ENCODE measurements around the gene TRNAU1AP.
"Not testable (repeated sequence)": the region's sequence is repeated elsewhere in the genome, so short reads cannot be mapped to it uniquely, and the experiment has no call there.

The TRNAU1AP gene

DNA sequence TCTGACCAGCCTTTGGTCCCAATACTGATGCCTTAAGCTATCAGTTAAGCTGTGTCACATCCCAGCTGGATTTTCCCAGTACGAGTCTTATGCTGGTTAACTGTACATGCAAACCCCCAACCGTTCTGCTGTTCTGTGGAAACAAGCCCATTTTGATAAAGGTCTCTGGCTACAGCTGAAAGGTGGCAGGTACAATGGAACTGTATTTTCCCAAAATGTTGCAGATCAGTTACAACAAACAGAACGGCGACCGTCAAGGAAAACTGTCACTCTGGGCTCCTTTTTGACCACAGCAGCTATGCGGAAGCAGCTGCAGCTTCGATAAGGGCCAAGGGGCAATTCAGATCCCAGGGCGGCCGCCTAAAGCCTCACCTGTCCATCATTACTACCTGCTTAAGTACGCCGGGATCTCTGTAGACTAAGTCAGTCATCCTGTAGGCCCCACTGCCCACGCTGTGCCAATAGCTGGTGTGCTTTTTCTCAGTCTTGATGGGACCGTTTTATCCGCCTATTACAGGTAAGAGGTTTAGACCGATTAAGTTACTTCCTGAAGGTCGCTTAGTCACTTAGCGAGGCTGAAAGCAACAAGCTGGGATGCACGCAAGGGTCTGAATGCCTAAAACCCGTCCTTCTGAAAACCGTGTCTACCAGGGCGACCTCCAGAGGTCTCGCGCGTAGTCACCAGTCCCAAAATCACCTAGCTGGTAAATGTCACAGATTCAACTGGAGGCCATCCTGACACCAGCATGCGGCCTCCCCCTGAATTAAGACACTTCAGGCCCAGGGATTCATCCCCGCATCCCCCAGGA lies 28.0 kb downstream of the TRNAU1AP start:
- Histone ChIP-seq H3K9me3 (ENCODE audit: control insufficient read depth, insufficient read depth, low read length) (no peaks in the 10 kb centered on the region), H3K27me3 (ENCODE audit: control insufficient read depth, insufficient read depth, low read length) (peaks cover 4% of the 10 kb centered on the region), H3K4me3 (ENCODE audit: low read depth, low read length) (peak overlapping the region; percentile 100), H3K9ac (ENCODE audit: low read depth, low read length) (peak overlapping the region; percentile 97), H3K36me3 (ENCODE audit: control insufficient read depth, insufficient read depth, low read length) (peaks cover 36% of the 10 kb centered on the region), H3K4me1 (ENCODE audit: control insufficient read depth, insufficient read depth, low read length) (peaks cover 4% of the 10 kb centered on the region)

DNA sequence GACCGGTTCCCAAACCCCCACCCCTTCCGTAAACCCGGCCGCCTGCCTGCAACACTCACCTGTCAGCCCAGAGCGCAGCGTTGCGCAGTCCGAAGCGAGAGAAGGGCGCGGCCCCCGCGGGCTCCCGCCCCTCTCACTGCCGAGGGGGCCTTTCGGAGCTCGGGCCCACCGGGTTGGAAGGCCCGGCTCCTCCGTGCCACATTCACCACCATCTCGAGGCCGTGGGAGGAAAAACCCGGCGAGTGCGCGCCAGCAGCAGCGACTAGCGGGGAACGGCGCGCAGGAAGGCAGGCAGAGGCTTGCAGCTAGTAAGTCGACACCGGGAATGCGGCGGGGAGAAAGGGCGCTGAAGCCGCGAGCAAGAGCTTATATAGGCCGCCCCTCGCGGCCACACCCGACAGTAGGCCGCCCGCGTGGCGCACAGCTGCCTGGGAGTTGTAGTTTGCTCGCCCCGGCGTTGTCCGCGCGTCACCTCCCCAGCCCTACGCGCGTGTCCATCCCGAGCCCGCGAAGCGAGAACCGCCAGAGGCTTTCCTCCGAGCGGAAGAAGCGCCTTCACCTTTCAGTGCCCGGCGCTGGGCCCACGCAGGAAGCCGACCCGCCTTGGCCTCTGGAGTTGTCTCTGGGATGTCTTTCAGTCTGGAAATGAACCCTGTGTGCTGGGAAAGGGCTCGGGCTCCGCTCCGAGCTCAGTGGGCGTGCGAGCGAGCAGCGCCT lies 28.8 kb downstream of the TRNAU1AP start:
- Histone ChIP-seq H3K9me3 (ENCODE audit: control insufficient read depth, insufficient read depth, low read length) (no peaks in the 10 kb centered on the region), H3K27me3 (ENCODE audit: control insufficient read depth, insufficient read depth, low read length) (peaks cover 4% of the 10 kb centered on the region), H3K36me3 (ENCODE audit: control insufficient read depth, insufficient read depth, low read length) (peaks cover 36% of the 10 kb centered on the region)

DNA sequence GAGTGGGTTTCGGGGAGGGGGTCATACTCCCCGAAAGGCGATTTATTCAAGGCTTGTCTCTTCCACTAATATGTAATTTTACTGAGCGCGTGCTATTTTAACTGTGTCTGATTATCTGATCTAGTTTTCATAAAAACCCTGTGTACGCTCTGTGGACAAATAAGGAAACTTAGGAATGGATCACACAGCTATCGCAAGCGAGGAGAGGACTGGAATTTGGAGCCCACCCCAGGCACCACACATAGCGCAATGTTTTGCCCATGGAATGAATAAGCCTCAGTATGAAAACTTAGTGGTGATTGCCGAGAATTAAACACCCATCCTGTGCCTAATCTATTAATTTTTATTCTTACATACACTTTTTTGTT lies 29.3 kb downstream of the TRNAU1AP start:
- Histone ChIP-seq H3K36me3 (ENCODE audit: control insufficient read depth, insufficient read depth, low read length) (peaks cover 32% of the 10 kb centered on the region), H3K9ac (ENCODE audit: low read depth, low read length) (no peak overlapping the region), H3K9me3 (ENCODE audit: control insufficient read depth, insufficient read depth, low read length) (no peaks in the 10 kb centered on the region), H3K4me3 (ENCODE audit: low read depth, low read length) (peak overlapping the region; percentile 100), H3K27me3 (ENCODE audit: control insufficient read depth, insufficient read depth, low read length) (peaks cover 4% of the 10 kb centered on the region), H3K4me1 (ENCODE audit: control insufficient read depth, insufficient read depth, low read length) (peaks cover 4% of the 10 kb centered on the region)

More for the DNA sequence above, 28.8 kb downstream of the TRNAU1AP start:
- H3K4me1 ChIP-seq (ENCODE audit: control insufficient read depth, insufficient read depth, low read length): peaks cover 4% of the 10 kb centered on the region
- peak overlapping the region; percentile 100 for H3K4me3 ChIP-seq (ENCODE audit: low read depth, low read length)
- peak overlapping the region; percentile 97 for H3K9ac ChIP-seq (ENCODE audit: low read depth, low read length)

DNA sequence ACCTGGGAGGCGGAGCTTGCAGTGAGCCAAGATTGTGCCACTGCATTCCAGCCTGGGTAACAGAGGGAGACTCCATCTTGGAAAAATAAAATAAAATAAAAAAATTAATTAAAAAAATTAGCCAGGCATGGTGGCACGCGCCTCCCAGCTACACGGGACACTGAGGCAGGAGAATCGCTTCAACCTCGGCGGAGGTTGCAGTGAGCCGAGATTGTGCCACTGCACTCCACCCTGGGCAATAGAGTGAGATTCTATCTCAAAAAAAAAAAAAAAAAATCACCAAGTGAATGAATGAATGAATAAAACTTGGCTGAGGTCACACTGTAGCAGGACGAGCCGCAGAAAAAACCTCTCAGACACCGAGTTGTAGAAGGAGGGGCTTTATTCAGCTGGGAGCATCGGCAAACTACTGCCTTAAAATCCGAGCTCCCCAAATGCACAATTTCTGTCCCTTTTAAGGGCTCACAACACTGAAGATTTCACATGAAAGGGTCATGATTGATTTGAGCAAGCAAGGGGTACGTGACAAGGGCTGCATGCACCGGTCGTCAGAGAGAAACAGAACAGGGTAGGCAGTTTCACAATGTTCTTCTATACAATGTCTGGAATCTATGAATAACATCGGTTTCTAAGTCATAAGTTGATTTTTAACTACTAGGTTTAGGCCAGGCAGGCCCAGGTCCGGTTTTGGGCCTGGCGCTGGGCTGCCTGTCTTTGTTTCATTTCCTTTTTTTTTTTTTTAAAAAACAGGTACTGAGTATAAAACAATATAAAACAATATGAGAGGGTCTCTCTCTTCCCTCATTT lies 33.9 kb downstream of the TRNAU1AP start:
- H3K4me3 ChIP-seq (ENCODE audit: low read depth, low read length); H3K4me1 ChIP-seq (ENCODE audit: control insufficient read depth, insufficient read depth, low read length); H3K36me3 ChIP-seq (ENCODE audit: control insufficient read depth, insufficient read depth, low read length); H3K27me3 ChIP-seq (ENCODE audit: control insufficient read depth, insufficient read depth, low read length); H3K9ac ChIP-seq (ENCODE audit: low read depth, low read length); H3K9me3 ChIP-seq (ENCODE audit: control insufficient read depth, insufficient read depth, low read length): not testable (repeated sequence)

DNA sequence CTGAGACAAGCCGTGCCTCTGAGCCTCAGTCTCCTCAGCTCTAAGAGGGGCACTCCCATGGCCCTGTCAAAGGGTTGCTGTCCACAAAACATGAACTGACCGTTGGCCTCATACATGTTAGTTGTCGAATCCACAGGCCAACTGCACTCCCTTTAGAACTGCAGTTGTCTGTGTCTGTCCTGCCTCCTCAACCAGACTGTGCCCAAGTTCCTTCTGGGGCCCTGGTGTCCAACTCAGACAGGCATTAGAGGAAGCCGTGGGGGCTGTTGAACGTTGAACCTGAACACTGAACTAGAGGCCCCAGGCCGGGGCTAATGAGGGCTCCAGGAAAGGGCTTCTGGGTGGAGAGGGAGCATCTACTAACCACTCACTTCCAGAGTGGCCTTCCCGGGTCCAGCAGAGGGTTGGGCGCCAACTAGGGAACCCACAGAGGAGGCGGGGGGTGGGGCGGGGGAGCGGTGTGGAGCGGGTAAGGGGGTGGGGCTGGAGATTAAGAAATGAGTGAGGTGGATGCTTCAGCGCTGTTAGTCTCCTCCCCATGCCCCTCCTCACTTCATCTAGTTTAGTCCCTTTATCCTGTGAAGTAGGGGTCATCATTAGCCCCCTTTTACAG lies 38.9 kb downstream of the TRNAU1AP start, which contains the start of gene RAB42:
RAB42 (plus strand) TSS at position 558 of the 613 bp plus-strand sequence. CDS start 247 bp downstream, outside the sequence.
- Histone ChIP-seq H3K27me3 (ENCODE audit: control insufficient read depth, insufficient read depth, low read length) (peaks cover 8% of the 10 kb centered on the region), H3K36me3 (ENCODE audit: control insufficient read depth, insufficient read depth, low read length) (no peaks in the 10 kb centered on the region), H3K4me3 (ENCODE audit: low read depth, low read length) (peak within 1 kb of the TSS; percentile 68)

DNA sequence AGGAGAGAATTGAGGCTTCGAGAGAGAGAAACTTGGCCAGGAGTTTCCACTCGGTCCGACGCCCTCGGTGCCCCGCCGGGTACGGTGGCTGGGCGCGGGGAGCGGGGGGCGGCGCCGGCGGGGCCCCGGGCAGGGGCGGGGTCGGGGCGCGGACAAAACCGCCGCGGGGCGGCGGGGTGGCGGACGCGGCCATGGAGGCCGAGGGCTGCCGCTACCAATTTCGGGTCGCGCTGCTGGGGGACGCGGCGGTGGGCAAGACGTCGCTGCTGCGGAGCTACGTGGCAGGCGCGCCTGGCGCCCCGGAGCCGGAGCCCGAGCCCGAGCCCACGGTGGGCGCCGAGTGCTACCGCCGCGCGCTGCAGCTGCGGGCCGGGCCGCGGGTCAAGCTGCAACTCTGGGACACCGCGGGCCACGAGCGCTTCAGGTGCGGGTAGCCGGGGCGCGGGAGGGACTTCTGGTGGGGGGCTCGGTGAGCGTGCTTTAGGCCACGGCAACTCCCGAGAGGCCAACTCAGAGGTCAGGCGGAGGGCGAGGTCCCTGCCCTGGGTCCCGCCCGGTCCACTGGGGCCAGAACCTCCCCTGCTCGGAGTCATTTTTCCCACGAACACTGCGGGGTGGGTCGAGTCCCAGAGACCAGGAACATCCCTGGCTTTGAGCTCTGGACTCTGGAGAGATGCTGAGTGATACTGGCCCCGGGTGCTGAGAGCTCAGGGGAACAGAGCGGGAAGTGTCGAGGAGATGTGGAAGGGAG lies 39.6 kb downstream of the TRNAU1AP start:
- H3K9me3 ChIP-seq (ENCODE audit: control insufficient read depth, insufficient read depth, low read length): no peaks in the 10 kb centered on the region
- no peaks in the 10 kb centered on the region for H3K36me3 ChIP-seq (ENCODE audit: control insufficient read depth, insufficient read depth, low read length)
- peaks cover 11% of the 10 kb centered on the region for H3K4me1 ChIP-seq (ENCODE audit: control insufficient read depth, insufficient read depth, low read length)
- no peak overlapping the region for H3K9ac ChIP-seq (ENCODE audit: low read depth, low read length)
- peaks cover 8% of the 10 kb centered on the region for H3K27me3 ChIP-seq (ENCODE audit: control insufficient read depth, insufficient read depth, low read length)
- peak overlapping the region; percentile 68 for H3K4me3 ChIP-seq (ENCODE audit: low read depth, low read length)

More for the DNA sequence above, 38.9 kb downstream of the TRNAU1AP start, which contains the start of gene RAB42:
- Histone ChIP-seq H3K4me1 (ENCODE audit: control insufficient read depth, insufficient read depth, low read length) (peaks cover 11% of the 10 kb centered on the region), H3K9me3 (ENCODE audit: control insufficient read depth, insufficient read depth, low read length) (no peaks in the 10 kb centered on the region), H3K9ac (ENCODE audit: low read depth, low read length) (no peak within 1 kb of the TSS)

DNA sequence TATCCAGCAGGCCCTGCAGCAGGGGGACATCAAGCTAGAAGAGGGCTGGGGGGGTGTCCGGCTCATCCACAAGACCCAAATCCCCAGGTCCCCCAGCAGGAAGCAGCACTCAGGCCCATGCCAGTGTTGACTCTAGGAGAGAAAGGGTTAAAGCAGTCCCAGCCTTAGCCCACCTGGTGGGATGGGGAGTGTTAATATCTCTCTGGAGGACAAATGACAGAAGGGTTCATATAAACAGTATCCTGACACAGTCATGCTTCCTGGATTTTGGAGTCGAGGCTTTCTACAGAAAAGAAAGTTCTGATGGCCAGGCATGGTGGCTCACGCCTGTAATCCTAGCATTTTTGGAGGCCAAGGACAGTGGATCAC lies 41.1 kb downstream of the TRNAU1AP start:
- not testable (repeated sequence) for H3K9ac ChIP-seq (ENCODE audit: low read depth, low read length); H3K36me3 ChIP-seq (ENCODE audit: control insufficient read depth, insufficient read depth, low read length); H3K27me3 ChIP-seq (ENCODE audit: control insufficient read depth, insufficient read depth, low read length); H3K9me3 ChIP-seq (ENCODE audit: control insufficient read depth, insufficient read depth, low read length); H3K4me3 ChIP-seq (ENCODE audit: low read depth, low read length)
- peaks cover 11% of the 10 kb centered on the region for H3K4me1 ChIP-seq (ENCODE audit: control insufficient read depth, insufficient read depth, low read length)

DNA sequence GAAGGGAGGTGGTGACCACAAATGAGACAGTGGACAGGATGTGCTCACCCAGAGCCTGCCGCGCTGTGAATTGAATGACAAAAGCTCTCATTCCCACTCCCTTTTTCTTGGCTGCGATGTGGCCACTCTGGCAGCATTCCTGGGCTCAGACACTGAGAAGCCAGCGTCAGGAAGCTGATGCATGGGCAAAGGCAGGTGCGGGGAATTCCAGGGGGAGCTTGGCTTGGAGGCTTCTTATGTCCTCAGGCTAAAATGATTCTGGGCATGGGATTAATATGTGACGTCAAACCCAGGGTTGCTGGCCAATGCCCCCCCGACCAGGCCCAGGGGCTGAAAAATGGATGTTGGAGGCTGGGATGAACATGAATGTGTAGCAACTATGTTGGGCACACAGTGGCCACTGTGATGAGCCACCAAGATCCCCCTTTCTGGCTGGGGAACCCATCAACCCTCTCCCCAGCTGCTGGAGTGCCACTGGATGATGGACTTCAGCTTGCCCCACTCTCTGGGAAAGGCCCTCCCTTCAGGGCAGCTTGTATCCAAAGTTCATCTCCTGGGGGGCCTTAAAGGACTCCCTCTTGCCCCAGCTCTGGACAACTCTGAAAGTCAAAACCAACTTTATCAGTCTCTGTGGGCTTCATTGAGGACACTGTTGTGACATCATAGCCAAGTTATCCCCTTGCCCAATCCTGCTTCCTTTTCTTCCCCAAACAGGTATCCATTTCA lies 42.0 kb downstream of the TRNAU1AP start:
- not testable (repeated sequence) for H3K27me3 ChIP-seq (ENCODE audit: control insufficient read depth, insufficient read depth, low read length); H3K36me3 ChIP-seq (ENCODE audit: control insufficient read depth, insufficient read depth, low read length); H3K9ac ChIP-seq (ENCODE audit: low read depth, low read length); H3K4me3 ChIP-seq (ENCODE audit: low read depth, low read length); H3K9me3 ChIP-seq (ENCODE audit: control insufficient read depth, insufficient read depth, low read length)
- peaks cover 11% of the 10 kb centered on the region for H3K4me1 ChIP-seq (ENCODE audit: control insufficient read depth, insufficient read depth, low read length)

DNA sequence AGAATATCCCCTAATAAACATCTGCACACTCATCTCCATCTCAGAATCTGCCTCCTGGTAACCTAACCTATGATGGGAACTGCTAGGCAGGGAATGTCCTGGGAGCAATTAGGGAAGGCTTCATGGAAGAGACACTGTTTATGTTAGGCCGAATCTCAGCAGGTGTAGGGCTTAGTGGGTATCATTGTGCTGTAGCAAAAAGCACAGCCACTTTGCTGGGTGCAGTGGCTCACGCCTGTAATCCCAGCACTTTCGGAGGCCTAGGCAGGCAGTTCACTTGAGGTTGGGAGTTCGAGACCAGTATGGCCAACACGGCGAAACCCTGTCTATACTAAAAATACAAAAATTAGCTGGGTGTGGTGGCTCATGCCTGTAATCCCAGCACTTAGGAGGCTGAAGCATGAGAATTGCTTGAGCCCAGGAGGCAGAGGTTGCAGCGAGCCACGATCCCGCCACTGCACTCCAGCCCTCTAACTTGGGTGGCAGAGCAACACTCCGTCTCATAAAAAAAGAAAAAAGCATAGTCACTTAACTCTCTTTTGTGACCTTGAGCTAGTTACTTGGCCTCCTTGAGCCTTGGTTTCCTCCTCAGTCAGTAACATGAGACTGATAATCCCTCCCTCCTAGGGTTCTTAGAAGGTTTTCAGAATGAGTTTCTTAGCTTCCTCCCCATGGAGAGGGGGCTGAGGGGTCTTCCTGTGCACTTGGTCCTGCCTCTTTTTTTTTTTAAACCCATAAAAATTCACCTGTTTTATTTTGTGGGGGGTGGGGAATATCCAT lies 42.7 kb downstream of the TRNAU1AP start:
- H3K4me1 ChIP-seq (ENCODE audit: control insufficient read depth, insufficient read depth, low read length): peaks cover 8% of the 10 kb centered on the region
- H3K27me3 ChIP-seq (ENCODE audit: control insufficient read depth, insufficient read depth, low read length): peaks cover 8% of the 10 kb centered on the region
- no peaks in the 10 kb centered on the region for H3K9me3 ChIP-seq (ENCODE audit: control insufficient read depth, insufficient read depth, low read length)
- no peak overlapping the region for H3K9ac ChIP-seq (ENCODE audit: low read depth, low read length)
- no peak overlapping the region for H3K4me3 ChIP-seq (ENCODE audit: low read depth, low read length)
- no peaks in the 10 kb centered on the region for H3K36me3 ChIP-seq (ENCODE audit: control insufficient read depth, insufficient read depth, low read length)

DNA sequence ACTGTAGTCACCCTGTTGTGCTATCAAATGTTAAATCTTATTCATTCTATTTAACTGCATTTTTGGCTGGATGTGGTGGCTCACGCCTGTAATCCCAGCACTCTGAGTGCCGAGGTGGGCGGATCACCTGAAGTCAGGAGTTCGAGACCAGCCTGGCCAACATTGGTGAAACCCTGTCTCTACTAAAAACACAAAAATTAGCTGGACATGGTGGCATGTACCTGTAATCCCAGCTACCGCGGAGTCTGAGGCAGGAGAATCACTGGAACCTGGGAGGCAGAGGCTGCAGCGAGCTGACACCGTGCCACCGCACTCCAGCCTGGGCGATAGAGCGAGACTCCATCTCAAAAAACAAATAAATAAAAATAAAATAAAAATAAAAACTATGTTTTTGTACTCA lies 43.4 kb downstream of the TRNAU1AP start:
- H3K36me3 ChIP-seq (ENCODE audit: control insufficient read depth, insufficient read depth, low read length); H3K9me3 ChIP-seq (ENCODE audit: control insufficient read depth, insufficient read depth, low read length); H3K27me3 ChIP-seq (ENCODE audit: control insufficient read depth, insufficient read depth, low read length); H3K4me3 ChIP-seq (ENCODE audit: low read depth, low read length); H3K4me1 ChIP-seq (ENCODE audit: control insufficient read depth, insufficient read depth, low read length); H3K9ac ChIP-seq (ENCODE audit: low read depth, low read length): not testable (repeated sequence)

Measured in iPS-15b (cell line).